NCI-H1092 treated with DMSO at 0.1 percent for 48 hours (cell line): Measurements from ENCODE around the gene AP3M1.

Source experiments
- DNase-seq: peaks from one replicate; lab custom pipeline; 2025; lab: John Stamatoyannopoulos, UW

The AP3M1 gene

GRCh38 chr10:74114041-74114448, 36.6 kb downstream of the AP3M1 start:
- no peak for DNase-seq

- DNase-seq, result no peak
These were observed 37.1 kb downstream of the AP3M1 start for GRCh38 chr10:74113546-74113945.

GRCh38 chr10:74111799-74112198, 38.8 kb downstream of the AP3M1 start:
- no peak for DNase-seq

GRCh38 chr10:74110120-74110519, 40.5 kb downstream of the AP3M1 start:
- no peak for DNase-seq

GRCh38 chr10:74109452-74109851, 41.2 kb downstream of the AP3M1 start:
- no peak for DNase-seq

GRCh38 chr10:74107391-74107790, 43.2 kb downstream of the AP3M1 start:
- no peak for DNase-seq

- DNase-seq, result no peak
These were observed 45.6 kb downstream of the AP3M1 start for GRCh38 chr10:74104996-74105395.

GRCh38 chr10:74104480-74104879, 46.1 kb downstream of the AP3M1 start:
- DNase-seq, result no peak

- DNase-seq, result peak; percentile 17
These were observed 46.9 kb downstream of the AP3M1 start for GRCh38 chr10:74103560-74104258.

- no peak for DNase-seq
These were observed 50.8 kb downstream of the AP3M1 start for GRCh38 chr10:74099836-74100235.

GRCh38 chr10:74099420-74099819, 51.2 kb downstream of the AP3M1 start:
- no peak for DNase-seq

GRCh38 chr10:74097776-74098175, 52.9 kb downstream of the AP3M1 start:
- no peak for DNase-seq

- no peak for DNase-seq
These were observed 53.9 kb downstream of the AP3M1 start for GRCh38 chr10:74096777-74097176.

GRCh38 chr10:74094231-74094630, 56.4 kb downstream of the AP3M1 start:
- no peak for DNase-seq

GRCh38 chr10:74093530-74094164, 57.0 kb downstream of the AP3M1 start:
- DNase-seq, result no peak

- DNase-seq, result no peak
These were observed 58.3 kb downstream of the AP3M1 start for GRCh38 chr10:74092372-74092771.

GRCh38 chr10:74088722-74089121, 61.9 kb downstream of the AP3M1 start:
- DNase-seq, result no peak

GRCh38 chr10:74086317-74086716, 64.3 kb downstream of the AP3M1 start:
- DNase-seq, result no peak

- no peak for DNase-seq
These were observed 65.7 kb downstream of the AP3M1 start for GRCh38 chr10:74084955-74085354.

- DNase-seq, result no peak
These were observed 67.3 kb downstream of the AP3M1 start for GRCh38 chr10:74083304-74083703.

GRCh38 chr10:74081941-74082718, 68.5 kb downstream of the AP3M1 start:
- no peak for DNase-seq

GRCh38 chr10:74081192-74081803, 69.3 kb downstream of the AP3M1 start:
- peak; percentile 64 for DNase-seq
